H7 (cell line): ENCODE measurements around the gene JPT1. TPM values are rescaled to one million over a fixed set of nuclear protein-coding genes. Genes with fewer than 3 reads are reported as not detected.
A peak's percentile ranks its signal among the peaks of the same experiment; 100 is the strongest.

ENCODE experiments used
- DNase-seq: peaks from one replicate; pipeline ENCODE4 v3.0.0; 2012
- H3K27me3 ChIP-seq: 2 replicates; pipeline ENCODE4 v1.6.0; 2011; ENCODE audit warnings: mild to moderate bottlenecking, low read length; ENCODE audit not compliant: control insufficient read depth, insufficient read depth
- H3K36me3 ChIP-seq: replicated peaks from 2 replicates; pipeline ENCODE4 v1.5.1; 2011; ENCODE audit warnings: low read length; ENCODE audit not compliant: control insufficient read depth, insufficient read depth
- H3K4me3 ChIP-seq: 2 replicates; pipeline ENCODE4 v1.5.1; 2011; ENCODE audit warnings: low read depth, mild to moderate bottlenecking, control low read depth, low read length, moderate library complexity; ENCODE audit not compliant: insufficient read depth
- total RNA-seq: library from RNA; depleted of rRNA; stranded (reverse); fragments of >200 nt; shearing (Covaris generic); gene quantifications from 2 replicates; pipeline ENCODE4 v1.2.3, GENCODE V29; 2014

Gene JPT1
- total RNA-seq, 1 experiment from 2014 or later: 454 TPM

DNA sequence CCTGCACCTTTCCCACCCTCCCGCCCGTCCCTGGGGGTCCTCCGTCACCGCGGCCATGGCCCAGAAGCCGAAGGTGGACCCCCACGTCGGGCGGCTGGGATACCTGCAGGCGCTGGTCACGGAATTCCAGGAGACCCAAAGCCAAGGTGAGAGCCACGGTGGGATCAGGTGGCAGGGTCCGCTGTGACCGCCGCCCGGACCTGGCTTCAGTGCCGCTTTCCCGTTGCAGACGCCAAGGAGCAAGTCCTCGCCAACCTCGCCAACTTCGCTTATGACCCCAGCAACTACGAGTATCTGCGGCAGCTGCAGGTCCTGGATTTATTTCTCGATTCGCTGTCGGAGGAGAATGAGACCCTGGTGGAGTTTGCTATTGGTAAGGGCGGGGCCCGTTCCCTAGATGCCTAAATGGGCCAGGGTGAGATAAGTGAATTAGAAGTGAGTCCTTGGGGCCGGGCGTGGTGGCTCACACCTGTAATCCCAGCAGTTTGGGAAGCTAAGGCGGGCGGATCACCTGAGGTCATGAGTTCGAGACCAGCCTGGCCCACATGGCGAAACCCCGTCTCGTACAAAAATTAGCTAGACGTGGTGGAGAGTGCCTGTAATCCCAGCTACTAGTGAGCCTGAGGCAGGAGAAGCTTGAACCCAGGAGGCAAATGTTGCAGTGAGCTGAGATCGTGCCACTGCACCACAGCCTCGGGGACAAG, 43.9 kb downstream of the JPT1 start:
- H3K27me3 ChIP-seq: no peaks in the 10 kb centered on the region; the same call in 1 of the 2 replicates
- DNase-seq: peak; percentile 85
- peaks cover 1% of the 10 kb centered on the region; the same call in 1 of the 2 replicates for H3K36me3 ChIP-seq
- H3K4me3 ChIP-seq: peak overlapping the region; percentile 71

DNA sequence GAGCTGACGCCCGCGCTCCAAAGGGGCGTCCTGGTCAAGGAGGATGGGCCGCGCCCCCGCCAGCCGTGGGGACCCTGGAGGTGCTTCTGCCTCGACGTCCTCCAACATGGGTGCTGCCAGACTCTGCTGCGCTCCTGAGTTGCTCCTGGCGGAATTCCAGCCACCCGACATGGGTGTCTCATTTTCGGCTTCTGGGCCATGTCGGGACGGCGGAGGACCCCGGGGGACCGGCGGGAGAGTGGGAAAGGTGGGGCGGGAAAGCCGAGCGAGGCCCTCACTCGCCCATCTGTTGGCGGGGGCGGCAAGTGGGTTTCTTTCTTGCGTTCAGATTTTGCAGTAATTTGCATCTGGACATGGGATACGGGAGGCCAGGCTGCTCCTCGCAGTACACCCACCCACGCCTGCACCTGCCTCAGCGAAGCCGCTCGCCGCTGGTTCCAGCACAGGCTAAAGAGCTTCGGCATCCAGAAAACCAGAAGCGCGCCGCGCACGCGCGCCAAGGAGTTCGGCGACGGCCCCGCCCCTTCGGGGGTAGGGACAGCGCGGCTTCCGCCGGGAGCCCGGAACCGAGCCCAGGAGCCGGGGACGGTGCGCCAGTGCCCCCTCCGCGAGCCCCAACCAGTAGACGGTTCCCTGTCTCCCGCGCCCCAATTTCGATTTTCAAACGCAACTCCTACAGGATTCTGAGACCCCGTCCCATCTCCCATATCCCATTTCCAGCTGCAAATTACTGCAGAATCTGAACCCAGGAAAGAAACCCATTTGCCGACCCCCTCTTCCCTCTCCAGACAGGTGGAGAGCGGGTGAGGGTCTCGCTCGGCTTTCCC, 44.7 kb downstream of the JPT1 start, which contains the start of gene ARMC7:
Gene ARMC7 (plus strand): TSS at position 563 of the 827 bp plus-strand sequence. CDS start 320 bp downstream, outside the sequence.
- peak within 1 kb of the TSS; percentile 71 for H3K4me3 ChIP-seq
- H3K36me3 ChIP-seq: 0 out of 2 replicates have a peak, but pooled peaks cover 1% of the 10 kb centered on the region
- no peaks in the 10 kb centered on the region; the same call in 1 of the 2 replicates for H3K27me3 ChIP-seq
- DNase-seq: peak; percentile 99

DNA sequence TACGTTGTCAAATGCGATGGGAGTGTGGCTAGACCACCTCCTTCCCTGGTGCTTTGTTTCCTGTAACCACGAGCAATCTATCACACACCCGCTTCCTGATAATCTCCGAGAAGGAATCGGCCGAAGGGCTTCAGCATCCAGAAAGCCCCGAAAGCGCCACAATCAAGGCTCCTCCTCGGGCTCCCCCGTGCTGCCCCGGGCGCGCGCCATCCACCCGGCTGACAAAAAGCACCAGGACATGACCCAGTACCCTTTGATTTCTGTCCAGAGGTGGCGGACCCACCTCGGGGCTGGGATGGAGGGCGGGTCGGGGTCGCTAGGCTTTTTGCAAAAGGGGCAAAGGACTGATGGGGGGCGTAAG, 45.3 kb downstream of the JPT1 start:
- Histone ChIP-seq H3K4me3 (peak overlapping the region; percentile 71), H3K27me3 (no peaks in the 10 kb centered on the region; the same call in 1 of the 2 replicates), H3K36me3 (peaks cover 2% of the 10 kb centered on the region; the same call in 1 of the 2 replicates)
- peak; percentile 86 for DNase-seq

DNA sequence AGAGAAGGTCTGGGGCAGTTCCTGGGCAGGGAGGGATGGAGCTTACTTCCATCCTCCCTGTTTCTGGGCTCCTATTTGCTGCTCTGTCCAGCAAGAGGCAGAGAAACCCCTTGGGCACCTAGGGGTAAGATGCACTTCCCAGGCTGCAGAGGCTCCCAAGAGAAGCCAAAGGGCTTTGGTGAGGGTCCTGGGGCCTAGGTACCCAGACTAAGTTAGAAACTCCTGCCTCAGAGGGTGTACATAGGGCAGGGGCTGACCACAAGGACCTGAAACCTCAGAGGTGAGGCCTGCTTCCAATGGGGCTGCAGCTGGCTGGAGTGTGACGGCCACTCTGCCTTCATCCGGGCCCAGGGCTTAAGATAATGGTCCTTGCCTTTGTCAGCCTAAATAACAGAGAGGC, 46.1 kb downstream of the JPT1 start:
- peaks cover 2% of the 10 kb centered on the region; the same call in 1 of the 2 replicates for H3K36me3 ChIP-seq
- H3K4me3 ChIP-seq: no peak overlapping the region
- no peak for DNase-seq
- H3K27me3 ChIP-seq: no peaks in the 10 kb centered on the region; the same call in 1 of the 2 replicates

DNA sequence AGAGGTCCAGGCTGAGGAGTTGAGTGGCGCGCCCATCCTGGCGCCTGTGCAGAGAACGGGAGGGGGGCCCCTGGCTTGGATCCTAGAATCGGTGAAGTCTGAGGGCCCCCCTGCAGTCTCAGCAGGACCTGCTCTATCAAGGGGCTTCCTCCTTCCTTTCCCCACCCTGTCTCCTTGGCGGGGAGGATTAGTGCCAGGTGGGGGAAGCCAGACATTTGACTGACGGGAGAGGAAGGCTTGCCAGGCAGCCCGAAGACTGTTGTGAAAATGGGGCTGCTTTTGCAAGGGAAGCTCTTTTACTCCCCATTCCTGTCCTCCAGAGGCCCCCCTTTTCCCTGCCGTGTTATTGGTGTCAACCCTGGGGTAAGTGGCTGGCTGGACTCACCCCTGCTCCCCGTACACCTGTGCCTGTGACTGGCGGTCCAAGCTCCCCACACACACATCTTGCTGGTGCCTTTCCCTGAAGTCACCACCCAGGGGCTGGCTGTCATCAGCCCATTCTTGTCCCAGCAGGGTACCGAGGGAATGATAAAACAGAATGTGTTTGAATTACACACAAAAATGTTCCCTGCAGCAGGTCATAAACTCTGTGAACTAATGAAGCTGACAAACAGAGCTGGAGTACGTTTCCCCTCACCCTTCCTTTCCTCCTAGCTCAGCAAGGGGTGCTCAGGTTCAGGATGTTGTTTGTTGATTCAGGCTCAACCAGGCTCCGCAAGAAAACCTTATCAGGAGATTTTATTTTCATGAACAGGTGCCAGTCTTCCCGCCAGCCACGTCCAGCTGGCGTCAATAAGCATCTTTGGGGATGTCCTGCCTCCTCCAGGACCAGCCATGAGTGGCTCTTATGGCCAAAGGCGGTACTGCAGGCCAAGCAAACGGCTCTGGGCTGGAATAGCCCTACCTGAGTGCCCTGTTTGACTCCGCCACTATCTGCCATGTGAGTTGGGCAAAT, 48.9 kb downstream of the JPT1 start:
- H3K27me3 ChIP-seq: no peaks in the 10 kb centered on the region; the same call in 1 of the 2 replicates
- H3K36me3 ChIP-seq: peaks cover 3% of the 10 kb centered on the region
- peak; percentile 91 for DNase-seq
- no peak overlapping the region for H3K4me3 ChIP-seq

DNA sequence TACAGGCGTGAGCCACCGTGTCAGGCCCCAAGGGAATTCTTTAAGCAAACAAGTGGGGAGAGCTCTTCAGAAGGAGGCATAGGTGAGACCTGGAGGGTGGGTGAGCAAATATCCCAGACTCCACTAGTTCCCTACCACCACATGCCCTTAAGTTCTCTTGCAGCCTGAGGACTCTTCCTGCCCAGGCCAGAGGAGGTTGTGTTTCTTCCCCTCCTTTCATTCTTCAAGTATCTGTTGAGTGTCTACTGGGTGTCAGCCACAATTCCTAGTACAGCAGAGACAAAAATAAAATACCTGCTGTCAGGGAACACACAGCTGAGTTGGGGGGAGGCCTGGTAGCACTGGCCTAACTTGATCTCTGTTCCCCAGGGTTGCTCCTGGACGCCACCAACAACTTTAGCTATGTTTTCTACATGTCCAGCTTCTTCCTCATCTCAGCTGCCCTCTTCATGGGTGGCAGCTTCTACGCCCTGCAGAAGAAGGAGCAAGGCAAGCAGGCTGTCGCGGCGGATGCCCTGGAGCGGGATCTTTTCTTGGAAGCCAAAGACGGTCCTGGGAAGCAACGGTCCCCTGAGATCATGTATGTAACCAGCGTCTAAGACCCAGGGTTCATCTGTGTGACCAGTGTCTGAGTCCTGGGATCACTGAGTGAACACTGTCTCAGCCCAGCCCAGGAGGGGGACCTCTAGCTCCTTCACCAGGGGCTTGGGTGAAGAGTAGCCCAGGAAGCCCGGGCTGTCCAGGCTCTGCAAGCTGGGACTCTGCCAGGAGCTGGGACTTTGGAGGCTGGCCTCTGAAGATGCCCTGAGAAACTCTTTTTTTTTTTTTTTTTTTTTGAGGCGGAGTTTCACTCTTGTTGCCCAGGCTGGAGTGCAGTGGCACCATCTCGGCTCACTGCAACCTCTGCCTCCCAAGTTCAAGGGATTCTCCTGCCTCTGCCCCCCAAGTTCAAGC, 50.4 kb downstream of the JPT1 start:
- peaks cover 8% of the 10 kb centered on the region for H3K36me3 ChIP-seq
- H3K27me3 ChIP-seq: no peaks in the 10 kb centered on the region
- no peak overlapping the region for H3K4me3 ChIP-seq
- DNase-seq: peak; percentile 32

DNA sequence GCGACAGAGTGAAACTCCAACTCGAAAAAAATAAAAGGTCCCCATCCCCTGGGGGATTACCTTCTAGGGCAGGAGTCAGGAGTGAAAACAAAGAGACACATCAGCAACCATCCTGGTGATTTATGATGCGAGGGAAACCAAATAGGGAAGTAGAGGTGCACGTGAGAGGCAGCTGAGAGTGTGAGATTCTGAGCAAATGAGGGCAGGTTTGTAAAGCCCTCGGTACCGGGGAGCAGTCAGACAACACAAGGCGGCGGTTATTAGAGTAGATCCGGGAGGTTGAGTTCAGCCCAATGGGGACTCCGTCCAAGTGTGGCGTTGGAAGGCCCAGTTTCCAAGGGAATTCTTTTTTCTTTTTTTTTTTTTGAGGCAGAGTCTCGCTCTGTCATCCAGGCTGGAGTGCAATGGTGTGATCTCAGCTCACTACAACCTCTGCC, 51.9 kb downstream of the JPT1 start:
- peaks cover 14% of the 10 kb centered on the region for H3K36me3 ChIP-seq
- H3K27me3 ChIP-seq: no peaks in the 10 kb centered on the region
- H3K4me3 ChIP-seq: no peak overlapping the region
- DNase-seq: peak; percentile 59

DNA sequence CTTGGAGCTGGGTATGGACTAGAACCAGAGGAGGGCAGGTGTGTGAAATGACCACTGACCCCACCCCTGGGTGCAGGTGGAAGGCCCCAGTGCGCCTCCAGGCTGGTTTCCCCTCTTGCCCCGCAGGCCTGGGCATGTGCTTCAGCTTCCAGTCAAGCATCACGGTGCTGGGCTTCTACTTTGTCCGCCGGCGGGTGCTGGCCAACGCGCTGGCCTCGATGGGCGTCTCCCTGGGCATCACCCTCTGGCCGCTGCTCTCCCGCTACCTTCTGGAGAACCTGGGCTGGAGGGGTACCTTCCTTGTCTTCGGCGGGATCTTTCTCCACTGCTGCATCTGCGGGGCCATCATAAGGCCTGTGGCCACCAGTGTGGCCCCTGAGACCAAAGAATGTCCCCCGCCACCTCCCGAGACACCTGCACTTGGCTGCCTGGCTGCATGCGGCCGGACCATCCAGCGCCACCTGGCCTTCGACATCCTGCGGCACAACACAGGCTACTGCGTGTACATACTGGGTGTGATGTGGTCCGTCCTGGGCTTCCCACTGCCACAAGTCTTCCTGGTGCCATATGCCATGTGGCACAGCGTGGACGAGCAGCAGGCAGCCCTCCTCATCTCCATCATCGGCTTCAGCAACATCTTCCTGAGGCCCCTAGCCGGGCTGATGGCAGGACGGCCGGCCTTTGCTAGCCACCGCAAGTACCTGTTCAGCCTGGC, 54.3 kb downstream of the JPT1 start:
- Histone ChIP-seq H3K36me3 (peaks cover 14% of the 10 kb centered on the region), H3K4me3 (no peak overlapping the region), H3K27me3 (no peaks in the 10 kb centered on the region)
- peak; percentile 31 for DNase-seq

DNA sequence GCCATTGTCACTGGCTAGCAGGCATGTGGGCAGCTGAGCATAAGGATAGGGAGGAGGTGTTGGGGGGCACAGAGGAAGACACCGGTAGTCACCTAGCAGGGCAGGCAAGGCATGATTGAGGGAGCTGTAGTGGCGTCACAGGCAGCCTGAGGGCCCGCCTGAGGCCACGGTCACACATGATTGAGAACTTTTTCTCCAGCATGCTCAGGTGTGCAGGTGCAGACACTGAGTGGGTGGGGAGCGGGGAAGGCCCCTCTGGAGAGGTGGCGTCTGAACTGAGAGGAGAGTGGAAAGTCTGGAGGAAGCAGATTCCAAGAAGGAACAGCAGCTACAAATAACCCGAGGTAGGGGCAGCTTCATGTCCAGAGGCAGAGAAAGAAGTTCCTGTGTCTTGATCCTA, 55.5 kb downstream of the JPT1 start:
- H3K4me3 ChIP-seq: no peak overlapping the region
- peaks cover 12% of the 10 kb centered on the region for H3K36me3 ChIP-seq
- H3K27me3 ChIP-seq: no peaks in the 10 kb centered on the region
- peak; percentile 18 for DNase-seq

DNA sequence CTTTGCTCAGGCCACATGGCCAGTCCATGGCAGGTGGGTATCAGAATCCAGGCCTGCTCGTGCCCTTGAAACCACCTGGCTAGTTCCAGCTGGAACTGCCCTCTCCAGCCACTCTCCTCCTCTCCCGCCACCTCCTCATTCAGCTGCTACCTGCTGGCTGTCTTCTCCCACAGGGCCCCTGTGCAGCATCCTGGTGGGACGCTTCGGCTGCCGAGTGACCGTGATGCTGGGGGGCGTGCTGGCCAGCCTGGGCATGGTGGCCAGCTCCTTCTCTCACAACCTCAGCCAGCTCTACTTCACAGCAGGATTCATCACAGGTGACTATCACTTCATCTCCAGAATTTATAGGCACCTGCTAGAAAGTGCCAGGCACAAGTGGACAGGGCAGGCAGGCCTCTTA, 56.4 kb downstream of the JPT1 start:
- Histone ChIP-seq H3K27me3 (no peaks in the 10 kb centered on the region), H3K4me3 (no peak overlapping the region), H3K36me3 (peaks cover 12% of the 10 kb centered on the region)
- DNase-seq: peak; percentile 24

DNA sequence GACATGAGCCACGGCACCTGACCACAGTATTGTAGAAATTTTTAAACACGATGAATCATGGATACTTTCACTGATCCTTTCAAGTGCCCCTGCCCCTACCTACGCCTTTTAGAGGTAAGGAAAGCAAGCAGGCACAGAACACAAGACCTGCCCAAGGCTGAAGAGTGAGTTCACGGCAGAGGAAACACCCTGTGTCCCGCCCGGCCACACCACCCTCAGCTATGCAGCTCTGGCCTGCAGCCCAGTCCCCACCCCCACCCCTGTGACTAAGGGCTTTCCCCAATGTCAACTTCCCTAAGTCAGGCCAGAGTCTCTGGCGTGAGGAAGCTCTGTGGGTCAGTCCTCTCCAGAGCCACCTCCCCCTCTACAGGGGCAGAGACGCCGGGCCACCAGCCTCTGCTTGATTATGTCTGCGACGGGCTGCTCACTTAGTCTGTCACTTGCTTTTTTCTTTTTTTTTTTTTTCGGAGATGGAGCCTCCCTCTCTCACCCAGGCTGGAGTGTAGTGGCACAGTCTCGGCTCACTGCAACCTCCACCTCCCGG, 58.2 kb downstream of the JPT1 start:
- no peaks in the 10 kb centered on the region for H3K27me3 ChIP-seq
- no peak overlapping the region for H3K4me3 ChIP-seq
- H3K36me3 ChIP-seq: peaks cover 12% of the 10 kb centered on the region
- DNase-seq: peak; percentile 76

DNA sequence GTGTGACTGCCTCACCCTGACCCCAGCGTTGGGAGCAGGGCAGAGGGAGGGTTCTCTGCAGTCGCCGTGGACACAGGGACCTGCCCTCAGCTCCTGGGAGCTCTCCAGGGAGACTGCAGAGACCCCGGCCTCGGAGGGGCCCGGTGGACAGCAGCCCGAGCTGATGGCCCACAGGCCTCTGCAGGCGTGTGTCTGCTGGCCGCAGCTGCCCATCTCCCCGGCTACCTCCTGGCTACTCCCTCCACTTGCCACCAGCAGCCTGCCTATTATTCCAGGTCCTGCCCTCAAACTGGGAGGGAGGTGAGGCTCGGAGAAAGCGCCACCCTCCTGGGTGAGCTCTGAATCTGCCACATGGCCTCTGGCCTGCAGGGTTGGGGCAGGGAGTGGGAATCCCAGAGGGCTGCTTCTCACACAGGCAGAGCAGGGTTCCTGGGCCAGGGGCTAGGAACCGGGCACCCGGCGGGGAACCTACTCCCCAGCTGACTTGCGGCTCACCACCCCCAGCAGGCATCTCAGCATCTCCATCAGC, 59.4 kb downstream of the JPT1 start:
- H3K27me3 ChIP-seq: no peaks in the 10 kb centered on the region
- DNase-seq: no peak
- peaks cover 9% of the 10 kb centered on the region for H3K36me3 ChIP-seq
- H3K4me3 ChIP-seq: no peak overlapping the region
